Peyer's patch (tissue), 4 donors: ENCODE data around the gene PDE4D.

Experiments used
- POLR2A ChIP-seq, 2 donors: fragments of 450-650 bp; IDR thresholded peaks; one replicate each; pipeline ENCODE4 v1.5.1; 2017; ENCODE audit warnings: antibody characterized with exemption in 2 of 2, mild to moderate bottlenecking in 2 of 2, moderate library complexity in 2 of 2
- TF ChIP-seq, protein P1 (sequence below), 6 experiments: fragments of 450-650 bp in 4 of 6; fragments of 200-600 bp in 2 of 6; sonication (generic) in 1 of 6; IDR thresholded peaks; one replicate each; pipeline ENCODE4 v1.5.1; 2017 to 2019; ENCODE audit warnings: antibody characterized with exemption in 6 of 6, mild to moderate bottlenecking in 3 of 6, moderate library complexity in 1 of 6

DNA sequence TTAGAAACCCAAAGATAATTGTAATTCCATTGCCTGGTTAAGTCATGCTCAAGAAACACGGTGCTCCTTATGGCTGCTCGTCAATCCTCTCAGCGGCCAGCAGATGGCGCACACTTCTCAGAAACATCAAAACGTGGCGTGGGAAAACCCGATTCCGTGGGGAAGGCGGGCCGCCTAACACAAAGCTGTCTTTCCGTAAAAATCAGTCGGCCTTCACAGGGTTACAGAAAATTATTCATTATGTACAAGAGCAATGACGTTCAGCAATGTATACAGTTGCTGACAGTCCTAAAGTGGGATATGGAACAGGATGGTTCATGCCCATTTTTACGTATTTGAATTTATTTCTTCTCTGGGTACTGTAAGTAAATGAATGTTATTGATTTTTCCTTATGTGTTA is 83.5 kb downstream of the PDE4D start:
- TF ChIP-seq, protein P1, sequence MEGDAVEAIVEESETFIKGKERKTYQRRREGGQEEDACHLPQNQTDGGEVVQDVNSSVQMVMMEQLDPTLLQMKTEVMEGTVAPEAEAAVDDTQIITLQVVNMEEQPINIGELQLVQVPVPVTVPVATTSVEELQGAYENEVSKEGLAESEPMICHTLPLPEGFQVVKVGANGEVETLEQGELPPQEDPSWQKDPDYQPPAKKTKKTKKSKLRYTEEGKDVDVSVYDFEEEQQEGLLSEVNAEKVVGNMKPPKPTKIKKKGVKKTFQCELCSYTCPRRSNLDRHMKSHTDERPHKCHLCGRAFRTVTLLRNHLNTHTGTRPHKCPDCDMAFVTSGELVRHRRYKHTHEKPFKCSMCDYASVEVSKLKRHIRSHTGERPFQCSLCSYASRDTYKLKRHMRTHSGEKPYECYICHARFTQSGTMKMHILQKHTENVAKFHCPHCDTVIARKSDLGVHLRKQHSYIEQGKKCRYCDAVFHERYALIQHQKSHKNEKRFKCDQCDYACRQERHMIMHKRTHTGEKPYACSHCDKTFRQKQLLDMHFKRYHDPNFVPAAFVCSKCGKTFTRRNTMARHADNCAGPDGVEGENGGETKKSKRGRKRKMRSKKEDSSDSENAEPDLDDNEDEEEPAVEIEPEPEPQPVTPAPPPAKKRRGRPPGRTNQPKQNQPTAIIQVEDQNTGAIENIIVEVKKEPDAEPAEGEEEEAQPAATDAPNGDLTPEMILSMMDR (IDR thresholded peaks at IDR 0.05), result peak; percentile 64 to 89 (median 82)
- TF ChIP-seq POLR2A (IDR thresholded peaks at IDR 0.05), result no peak
